Stomach (tissue), 9 donors: ENCODE results near the gene LBX2. TPM values are rescaled to one million over a fixed set of nuclear protein-coding genes. Genes with fewer than 3 reads are reported as not detected.

ENCODE experiments used
- DNase-seq, 2 donors: peaks; one replicate each; pipeline versions ENCODE4 v3.0.0 to v3.0.0-alpha.2; 2013 to 2019
- H3K27ac ChIP-seq, 5 donors: fragments of 200-600 bp in 4 of 5; sonication (generic) in 4 of 5; one replicate each; pipeline ENCODE4 v1.5.1; 2013 to 2019; ENCODE audit warnings: mild to moderate bottlenecking in 1 of 5, moderate library complexity in 1 of 5
- H3K27me3 ChIP-seq, 3 donors: fragments of 200-600 bp; sonication (generic); one replicate each; pipeline ENCODE4 v1.5.1; 2017 to 2019; ENCODE audit warnings: mixed run types in 1 of 3
- H3K36me3 ChIP-seq, 4 donors: fragments of 200-600 bp; sonication (generic); 1 replicate in 3 of 4; 2 replicates in 1 of 4; pipeline ENCODE4 v1.5.1; 2016 to 2019
- H3K4me1 ChIP-seq, 4 donors: fragments of 200-600 bp; sonication (generic); one replicate each; pipeline ENCODE4 v1.5.1; 2016 to 2019
- H3K4me3 ChIP-seq, 4 donors: fragments of 200-600 bp; sonication (generic) in 3 of 4; one replicate each; pipeline ENCODE4 v1.5.1; 2016 to 2019; ENCODE audit warnings: mild to moderate bottlenecking in 1 of 4
- H3K9me3 ChIP-seq, 4 donors: fragments of 200-600 bp; sonication (generic); one replicate each; pipeline ENCODE4 v1.5.1; 2016 to 2019
- EP300 ChIP-seq: sonication (generic); formaldehyde crosslinking; IDR thresholded peaks from one replicate; pipeline ENCODE4 v1.6.1; 2017; ENCODE audit warnings: antibody characterized with exemption
- POLR2A ChIP-seq, 4 donors: fragments of 450-650 bp; IDR thresholded peaks; one replicate each; pipeline ENCODE4 v1.6.1; 2016; ENCODE audit warnings: antibody characterized with exemption in 4 of 4, control low read depth in 2 of 4, mild to moderate bottlenecking in 1 of 4, moderate library complexity in 1 of 4
- POLR2AphosphoS5 ChIP-seq, 3 donors: sonication (generic); formaldehyde crosslinking; IDR thresholded peaks; one replicate each; pipeline ENCODE4 v1.6.1; 2016; ENCODE audit warnings: antibody characterized with exemption in 3 of 3
- WGBS, 5 donors: extraction: QIAGEN DNeasy Blood & Tissue Kit in 3 of 5; methylation state at CpG; one replicate each; pipeline versions ENCODE4 v1.1.5 to v1.1.7; 2013 to 2018; 5-methylcytosine and 5-hydroxymethylcytosine counted together
- intact Hi-C: fragments of 100-400 bp; cut with DNase I; formaldehyde crosslinking; loops from one replicate; pipeline ENCODE4 v1.15.1; 2023; ENCODE audit warnings: low total_unique reads
- polyA plus RNA-seq, 3 donors: library from polyadenylated mRNA; stranded (reverse); fragments of 200-250 nt; gene quantifications; one replicate each; pipeline ENCODE4 v1.2.3, GENCODE V29; 2013
- total RNA-seq, 5 donors: library from RNA; depleted of rRNA; stranded (reverse); fragments of >200 nt; gene quantifications; one replicate each; pipeline versions ENCODE4 v1.1.0 to v1.2.3, GENCODE V29; 2014 to 2016
- TF ChIP-seq, protein P1 (sequence below), 7 experiments: fragments of 450-650 bp in 4 of 7; fragments of 200-600 bp in 3 of 7; sonication (generic) in 3 of 7; IDR thresholded peaks; one replicate each; pipeline ENCODE4 v1.5.1; 2016 to 2019; ENCODE audit warnings: antibody characterized with exemption in 7 of 7, control low read depth in 2 of 7, mild to moderate bottlenecking in 1 of 7
- donor health status: healthy with polysubstance abuse.
- donor health status: Bipolar disorder and iron deficiency.
- donor health status: healthy.

The LBX2 gene
- total and polyA plus RNA-seq, 8 donors: 1.1 to 2.6 (median 1.2) TPM; not detected in 3

DNA sequence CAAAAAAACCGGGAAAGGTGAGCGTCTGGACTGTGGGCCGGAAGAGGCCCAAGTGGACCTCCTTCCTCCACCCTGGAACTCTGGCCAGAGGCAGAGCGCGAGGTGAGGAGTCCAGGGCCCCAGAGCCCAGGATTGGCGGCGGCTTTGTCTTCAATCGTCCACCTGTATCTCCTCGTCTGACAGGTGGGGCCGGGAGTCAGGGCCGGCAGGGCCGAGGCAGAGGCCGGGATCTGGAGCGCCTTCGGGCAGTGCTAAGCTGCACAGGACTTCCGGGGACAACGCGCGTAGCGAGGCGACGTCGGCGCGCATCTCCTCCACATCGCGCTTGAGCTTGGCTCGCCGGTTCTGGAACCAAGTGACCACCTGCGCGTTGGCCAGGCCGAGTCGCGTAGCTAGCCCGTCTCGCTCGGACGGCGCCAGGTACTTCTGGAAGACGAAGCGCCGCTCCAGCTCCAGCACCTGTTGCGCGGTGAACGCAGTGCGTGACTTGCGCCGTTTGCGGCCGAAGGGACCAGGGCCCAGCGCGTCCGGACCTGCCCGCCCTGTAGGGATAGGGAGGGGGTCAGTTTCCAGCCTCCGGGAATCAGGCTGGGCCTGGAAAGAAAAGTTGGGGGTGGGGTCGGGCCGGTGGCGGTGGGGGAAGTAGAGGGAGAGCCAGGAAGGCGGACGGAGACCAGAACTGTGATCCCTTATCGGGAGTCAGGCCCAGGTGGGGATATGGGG is 1.5 kb downstream of the LBX2 start:
- H3K9me3 ChIP-seq: no peaks in the 10 kb centered on the region
- peaks cover 11 to 17% (median 16%) of the 10 kb centered on the region in 4 donors for H3K36me3 ChIP-seq
- peaks cover 0 to 64% (median 30%) of the 10 kb centered on the region in 3 donors for H3K27me3 ChIP-seq
- H3K27ac ChIP-seq: peak overlapping the region in 2 of 5 donors; percentile 45 to 51
- no peak for TF ChIP-seq POLR2A (IDR thresholded peaks at IDR 0.05)
- TF ChIP-seq POLR2AphosphoS5 (IDR thresholded peaks at IDR 0.05): peak in 1 of 3 donors; percentile 50
- peak; percentile 34 to 61 for DNase-seq
- intact Hi-C loops: no loop called here
- H3K4me3 ChIP-seq: peak overlapping the region; percentile 26 to 56 (median 41)
- peaks cover 35 to 47% (median 46%) of the 10 kb centered on the region in 4 donors for H3K4me1 ChIP-seq
- WGBS, 5 donors: 1 to 5% (median 4%) methylated on average over 36 to 61 of the region's 61 CpGs

DNA sequence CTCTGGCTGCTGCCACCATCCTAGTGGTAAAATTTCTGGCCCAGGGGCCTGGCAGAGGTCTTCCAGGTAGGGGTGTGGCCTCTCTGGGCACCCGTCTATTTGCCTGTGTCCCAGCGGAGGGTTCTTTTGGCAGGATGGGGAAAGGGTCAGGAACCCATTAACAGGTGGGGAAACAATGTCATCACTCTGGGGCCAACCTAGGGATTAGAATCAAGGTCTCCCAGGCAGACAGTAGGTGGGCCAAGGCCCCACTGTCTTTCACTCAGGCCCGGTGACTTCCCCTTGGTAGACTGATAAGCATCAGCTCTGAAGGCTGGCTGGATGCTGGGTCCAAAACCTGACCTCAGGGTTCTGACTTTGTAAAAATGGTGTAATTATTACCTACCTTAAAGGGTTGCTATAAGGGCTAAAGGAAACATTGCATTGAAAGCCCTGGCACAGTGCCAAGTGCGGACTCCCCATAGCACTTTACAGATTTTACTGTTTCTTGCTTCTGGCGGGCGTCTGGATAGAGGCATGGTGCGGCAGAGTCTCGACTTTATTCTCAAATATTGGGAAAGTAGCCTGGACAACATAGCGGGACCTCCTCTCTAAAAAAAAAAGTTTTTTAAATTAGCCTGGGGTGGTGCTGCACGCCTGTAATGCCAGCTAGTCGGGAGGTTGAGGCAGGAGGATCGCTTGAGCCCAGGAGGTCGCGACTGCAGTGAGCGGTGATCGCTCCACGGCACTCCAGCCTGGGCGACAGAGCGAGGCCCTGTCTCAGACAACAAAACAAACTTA is 2.2 kb downstream of the LBX2 start:
- peaks cover 0 to 56% (median 30%) of the 10 kb centered on the region in 3 donors for H3K27me3 ChIP-seq
- H3K36me3 ChIP-seq: peaks cover 19 to 25% (median 23%) of the 10 kb centered on the region in 4 donors
- no peaks in the 10 kb centered on the region for H3K9me3 ChIP-seq
- H3K4me3 ChIP-seq: peak overlapping the region in 3 of 4 donors; percentile 40 to 56 (median 42)
- peak overlapping the region in 2 of 5 donors; percentile 45 to 51 for H3K27ac ChIP-seq
- intact Hi-C loops: no loop called here
- H3K4me1 ChIP-seq: peaks cover 29 to 39% (median 39%) of the 10 kb centered on the region in 4 donors
- WGBS, 5 donors: 57 to 66% (median 63%) methylated on average over 18 to 19 of the region's 19 CpGs
- DNase-seq: no peak
- no peak for TF ChIP-seq EP300
- no peak for TF ChIP-seq POLR2AphosphoS5 (IDR thresholded peaks at IDR 0.05)
- TF ChIP-seq, protein P1, sequence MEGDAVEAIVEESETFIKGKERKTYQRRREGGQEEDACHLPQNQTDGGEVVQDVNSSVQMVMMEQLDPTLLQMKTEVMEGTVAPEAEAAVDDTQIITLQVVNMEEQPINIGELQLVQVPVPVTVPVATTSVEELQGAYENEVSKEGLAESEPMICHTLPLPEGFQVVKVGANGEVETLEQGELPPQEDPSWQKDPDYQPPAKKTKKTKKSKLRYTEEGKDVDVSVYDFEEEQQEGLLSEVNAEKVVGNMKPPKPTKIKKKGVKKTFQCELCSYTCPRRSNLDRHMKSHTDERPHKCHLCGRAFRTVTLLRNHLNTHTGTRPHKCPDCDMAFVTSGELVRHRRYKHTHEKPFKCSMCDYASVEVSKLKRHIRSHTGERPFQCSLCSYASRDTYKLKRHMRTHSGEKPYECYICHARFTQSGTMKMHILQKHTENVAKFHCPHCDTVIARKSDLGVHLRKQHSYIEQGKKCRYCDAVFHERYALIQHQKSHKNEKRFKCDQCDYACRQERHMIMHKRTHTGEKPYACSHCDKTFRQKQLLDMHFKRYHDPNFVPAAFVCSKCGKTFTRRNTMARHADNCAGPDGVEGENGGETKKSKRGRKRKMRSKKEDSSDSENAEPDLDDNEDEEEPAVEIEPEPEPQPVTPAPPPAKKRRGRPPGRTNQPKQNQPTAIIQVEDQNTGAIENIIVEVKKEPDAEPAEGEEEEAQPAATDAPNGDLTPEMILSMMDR (IDR thresholded peaks at IDR 0.05): no peak
- no peak for TF ChIP-seq POLR2A (IDR thresholded peaks at IDR 0.05)

DNA sequence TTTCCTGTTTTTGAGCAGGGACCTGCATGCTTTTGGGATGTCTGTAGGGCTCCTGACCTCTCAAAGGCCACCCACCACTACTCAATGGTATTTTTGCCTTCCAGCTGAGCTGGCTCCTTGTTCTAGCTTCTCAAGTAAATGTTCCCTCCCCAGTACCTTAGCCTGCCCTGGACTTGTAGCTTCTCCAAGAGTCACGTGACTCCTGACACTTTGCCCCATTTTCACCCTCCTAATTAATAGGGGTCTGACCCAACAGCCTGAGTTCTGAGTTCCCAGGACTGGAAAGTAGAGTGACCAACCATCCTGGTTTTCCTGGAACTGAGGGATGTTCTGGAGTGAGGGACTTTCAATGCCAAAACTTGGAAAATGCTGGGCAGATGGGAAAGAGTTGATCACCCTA is 4.0 kb downstream of the LBX2 start:
- no peak for DNase-seq
- Histone ChIP-seq H3K27ac (no peak overlapping the region), H3K27me3 (peaks cover 0 to 39% (median 30%) of the 10 kb centered on the region in 3 donors), H3K4me1 (peaks cover 25 to 31% (median 29%) of the 10 kb centered on the region in 4 donors), H3K36me3 (peaks cover 36 to 42% (median 41%) of the 10 kb centered on the region in 4 donors), H3K9me3 (no peaks in the 10 kb centered on the region), H3K4me3 (no peak overlapping the region)
- intact Hi-C loops: no loop called here
- TF ChIP-seq POLR2A (IDR thresholded peaks at IDR 0.05): no peak
- no peak for TF ChIP-seq POLR2AphosphoS5 (IDR thresholded peaks at IDR 0.05)
- TF ChIP-seq, protein P1 (IDR thresholded peaks at IDR 0.05): no peak
- TF ChIP-seq EP300: no peak
- 81 to 100% (median 94%) methylated on average over 1 of the region's 1 CpG for WGBS, 5 donors

DNA sequence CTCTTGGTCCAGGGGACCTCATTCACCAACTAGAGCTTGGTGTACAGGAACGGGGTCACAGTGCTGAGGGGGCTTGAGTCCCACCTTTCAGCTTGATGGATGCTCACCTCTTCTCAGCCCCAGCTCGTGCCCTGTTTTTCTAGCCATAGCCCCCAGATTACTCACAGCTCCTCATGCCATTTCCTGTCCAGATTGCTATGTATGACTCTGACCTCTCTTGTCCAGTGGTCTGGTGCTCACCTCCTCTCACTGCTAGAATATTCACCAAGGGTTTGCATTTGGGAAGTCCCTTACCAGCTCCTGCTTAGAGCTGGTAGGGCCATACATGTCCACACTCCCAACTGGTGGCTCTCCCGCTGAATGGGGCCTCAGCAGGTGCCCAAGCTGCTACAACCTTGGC is 5.9 kb downstream of the LBX2 start:
- DNase-seq: no peak
- Histone ChIP-seq H3K9me3 (no peaks in the 10 kb centered on the region), H3K4me3 (no peak overlapping the region), H3K36me3 (peaks cover 43 to 60% (median 59%) of the 10 kb centered on the region in 4 donors), H3K27ac (no peak overlapping the region), H3K4me1 (peaks cover 12 to 15% (median 14%) of the 10 kb centered on the region in 4 donors), H3K27me3 (peaks cover 0 to 20% (median 13%) of the 10 kb centered on the region in 3 donors)
- intact Hi-C loops: no loop called here
- WGBS, 5 donors: 90 to 97% (median 93%) methylated on average over 3 of the region's 3 CpGs
- TF ChIP-seq POLR2AphosphoS5 (IDR thresholded peaks at IDR 0.05) (no peak), POLR2A (IDR thresholded peaks at IDR 0.05) (no peak), EP300 (no peak)
- TF ChIP-seq, protein P1 (IDR thresholded peaks at IDR 0.05): no peak
